SK-N-SH treated with all-trans-retinoic acid at 6 μM for 48 hours (cell line): ENCODE data around the gene PI16.
A peak's percentile ranks its signal among the peaks of the same experiment; 100 is the strongest.

Experiments
- ATAC-seq: fragments of 200-7000 bp; cut with Tn5 transposase; 3 replicates; pipeline ENCODE4 v1.9.1; 2020; ENCODE audit warnings: mild to moderate bottlenecking, moderate library complexity
- ARNTL ChIP-seq: fragments of 450-650 bp; formaldehyde crosslinking; IDR thresholded peaks from 2 replicates; pipeline ENCODE4 v1.5.0; 2020; ENCODE audit warnings: low read depth, mild to moderate bottlenecking, moderate library complexity, borderline replicate concordance
- BACH2 ChIP-seq: fragments of 250-450 bp; sonication (Bioruptor Pico); IDR thresholded peaks from 2 replicates; pipeline ENCODE4 v1.9.0; 2021; ENCODE audit warnings: mild to moderate bottlenecking, borderline replicate concordance
- CSDC2 ChIP-seq: fragments of 250-450 bp; sonication (Bioruptor Pico); IDR thresholded peaks from 2 replicates; pipeline ENCODE4 v1.5.0; 2020; ENCODE audit warnings: mild to moderate bottlenecking, moderate library complexity
- ESRRG ChIP-seq: fragments of 250-450 bp; sonication (Bioruptor Pico); IDR thresholded peaks from 2 replicates; pipeline ENCODE4 v1.6.1; 2021; ENCODE audit warnings: mild to moderate bottlenecking
- GLIS3 ChIP-seq: fragments of 250-450 bp; sonication (Bioruptor Pico); IDR thresholded peaks from 2 replicates; pipeline ENCODE4 v1.5.0; 2020; ENCODE audit warnings: mild to moderate bottlenecking, moderate library complexity
- OSR1 ChIP-seq: fragments of 250-450 bp; sonication (Bioruptor Pico); IDR thresholded peaks from 2 replicates; pipeline ENCODE4 v1.8.0; 2022; ENCODE audit warnings: moderate library complexity, mild to moderate bottlenecking, inconsistent platforms
- RARB ChIP-seq: fragments of 250-450 bp; sonication (Bioruptor Pico); IDR thresholded peaks from 2 replicates; pipeline ENCODE4 v1.8.0; 2021; ENCODE audit warnings: mild to moderate bottlenecking, moderate library complexity
- TCF4 ChIP-seq: fragments of 250-450 bp; sonication (Bioruptor Pico); IDR thresholded peaks from 2 replicates; pipeline ENCODE4 v1.8.0; 2021; ENCODE audit warnings: mild to moderate bottlenecking, moderate library complexity, borderline replicate concordance
- TOX ChIP-seq: fragments of 250-450 bp; sonication (Bioruptor Pico); IDR thresholded peaks from 2 replicates; pipeline ENCODE4 v1.8.0; 2021; ENCODE audit warnings: mild to moderate bottlenecking, moderate library complexity, borderline replicate concordance
- ZFP3 ChIP-seq: fragments of 250-450 bp; sonication (Bioruptor Pico); IDR thresholded peaks from 2 replicates; pipeline ENCODE4 v1.5.0; 2020; ENCODE audit warnings: mild to moderate bottlenecking, moderate library complexity
- ZFP30 ChIP-seq: fragments of 450-650 bp; formaldehyde crosslinking; IDR thresholded peaks from 2 replicates; pipeline ENCODE4 v1.5.0; 2022; ENCODE audit warnings: mild to moderate bottlenecking, moderate library complexity
- ZNF565 ChIP-seq: fragments of 450-650 bp; formaldehyde crosslinking; conservative IDR thresholded peaks from 2 replicates; pipeline ENCODE4 v1.5.0; 2020; ENCODE audit warnings: low read depth, mild to moderate bottlenecking, moderate library complexity
- TF ChIP-seq, protein P1 (sequence below): fragments of 250-450 bp; sonication (Bioruptor Pico); IDR thresholded peaks from 2 replicates; pipeline ENCODE4 v1.8.0; 2021; ENCODE audit warnings: low read depth, mild to moderate bottlenecking, moderate library complexity, borderline replicate concordance
- TF ChIP-seq, protein P2 (sequence below): fragments of 250-450 bp; sonication (Bioruptor Pico); IDR thresholded peaks from 2 replicates; pipeline ENCODE4 v1.5.1; 2020; ENCODE audit warnings: low read depth, mild to moderate bottlenecking, moderate library complexity
- TF ChIP-seq, protein P3 (sequence below): fragments of 250-450 bp; sonication (Bioruptor Pico); IDR thresholded peaks from 2 replicates; pipeline ENCODE4 v1.8.0; 2020; ENCODE audit warnings: mild to moderate bottlenecking, moderate library complexity, borderline replicate concordance
- TF ChIP-seq, protein P4 (sequence below): fragments of 250-450 bp; sonication (Bioruptor Pico); IDR thresholded peaks from 2 replicates; pipeline ENCODE4 v1.5.0; 2020; ENCODE audit warnings: mild to moderate bottlenecking, moderate library complexity

The PI16 gene

DNA sequence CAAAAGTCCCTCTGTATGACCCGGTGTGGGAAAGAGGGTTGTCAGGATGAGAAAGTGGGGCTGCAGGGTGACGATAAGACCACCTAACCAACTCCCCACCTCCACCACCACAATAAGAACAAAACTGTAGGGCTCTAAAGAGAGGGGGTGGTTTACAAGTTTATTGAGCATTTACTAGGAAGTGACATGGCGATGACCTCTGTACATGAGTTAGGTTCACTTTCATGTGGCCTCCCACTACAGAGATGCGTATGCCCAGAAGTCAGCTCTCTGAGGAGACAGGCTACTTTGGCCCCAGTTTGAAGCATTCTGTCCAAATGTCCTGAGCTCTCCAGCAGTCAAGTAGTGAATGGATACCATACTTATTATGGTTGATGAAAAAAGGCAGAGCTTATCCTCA, 28.7 kb upstream of the PI16 start:
- no peak for ATAC-seq
- no peak for TF ChIP-seq RARB
- TF ChIP-seq ZFP30 (CRISPR knock-in tag), result no peak
- no peak for TF ChIP-seq BACH2 (CRISPR knock-in tag)
- TF ChIP-seq, protein P1, sequence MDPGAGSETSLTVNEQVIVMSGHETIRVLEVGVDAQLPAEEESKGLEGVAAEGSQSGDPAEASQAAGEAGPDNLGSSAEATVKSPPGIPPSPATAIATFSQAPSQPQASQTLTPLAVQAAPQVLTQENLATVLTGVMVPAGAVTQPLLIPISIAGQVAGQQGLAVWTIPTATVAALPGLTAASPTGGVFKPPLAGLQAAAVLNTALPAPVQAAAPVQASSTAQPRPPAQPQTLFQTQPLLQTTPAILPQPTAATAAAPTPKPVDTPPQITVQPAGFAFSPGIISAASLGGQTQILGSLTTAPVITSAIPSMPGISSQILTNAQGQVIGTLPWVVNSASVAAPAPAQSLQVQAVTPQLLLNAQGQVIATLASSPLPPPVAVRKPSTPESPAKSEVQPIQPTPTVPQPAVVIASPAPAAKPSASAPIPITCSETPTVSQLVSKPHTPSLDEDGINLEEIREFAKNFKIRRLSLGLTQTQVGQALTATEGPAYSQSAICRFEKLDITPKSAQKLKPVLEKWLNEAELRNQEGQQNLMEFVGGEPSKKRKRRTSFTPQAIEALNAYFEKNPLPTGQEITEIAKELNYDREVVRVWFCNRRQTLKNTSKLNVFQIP (CRISPR knock-in tag), result no peak

DNA sequence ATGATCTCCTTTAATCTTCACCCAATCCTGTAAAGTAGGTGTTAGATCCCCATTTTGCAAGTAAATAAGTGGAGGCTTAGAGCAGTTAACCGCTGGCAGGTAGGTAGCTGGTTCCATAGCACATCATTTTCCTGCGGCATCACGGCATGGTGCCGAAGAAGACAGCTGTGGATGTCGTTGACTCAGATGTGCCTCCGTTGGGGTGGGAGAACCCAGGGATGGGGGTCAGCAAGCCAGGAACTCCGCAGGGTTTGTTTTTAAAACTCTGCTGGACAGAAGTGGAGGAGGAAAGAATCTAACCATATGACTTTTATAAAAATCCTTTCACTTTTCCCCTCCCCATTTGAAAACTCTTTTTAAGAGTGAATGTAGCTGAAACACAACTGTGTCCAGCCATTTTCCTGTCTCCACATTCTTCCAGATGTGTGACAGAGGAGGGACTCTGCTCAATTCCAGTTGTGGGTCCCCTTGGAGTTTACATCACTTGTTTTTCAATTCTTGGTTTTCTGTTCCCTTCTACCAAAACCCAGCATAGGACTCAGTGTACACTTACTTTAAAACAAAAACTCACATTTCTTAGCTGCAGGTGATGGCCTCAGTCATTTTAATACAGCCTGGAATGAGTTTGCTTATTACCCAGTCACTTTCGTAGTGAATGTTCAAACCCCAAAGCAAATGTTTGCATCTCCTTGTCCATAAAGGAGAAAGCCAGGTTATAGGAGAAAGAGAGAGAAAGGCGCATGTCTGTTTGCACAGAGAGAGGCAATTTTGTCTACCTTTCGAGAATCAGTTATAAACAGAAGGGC, 27.6 kb upstream of the PI16 start:
- ATAC-seq, result no peak

DNA sequence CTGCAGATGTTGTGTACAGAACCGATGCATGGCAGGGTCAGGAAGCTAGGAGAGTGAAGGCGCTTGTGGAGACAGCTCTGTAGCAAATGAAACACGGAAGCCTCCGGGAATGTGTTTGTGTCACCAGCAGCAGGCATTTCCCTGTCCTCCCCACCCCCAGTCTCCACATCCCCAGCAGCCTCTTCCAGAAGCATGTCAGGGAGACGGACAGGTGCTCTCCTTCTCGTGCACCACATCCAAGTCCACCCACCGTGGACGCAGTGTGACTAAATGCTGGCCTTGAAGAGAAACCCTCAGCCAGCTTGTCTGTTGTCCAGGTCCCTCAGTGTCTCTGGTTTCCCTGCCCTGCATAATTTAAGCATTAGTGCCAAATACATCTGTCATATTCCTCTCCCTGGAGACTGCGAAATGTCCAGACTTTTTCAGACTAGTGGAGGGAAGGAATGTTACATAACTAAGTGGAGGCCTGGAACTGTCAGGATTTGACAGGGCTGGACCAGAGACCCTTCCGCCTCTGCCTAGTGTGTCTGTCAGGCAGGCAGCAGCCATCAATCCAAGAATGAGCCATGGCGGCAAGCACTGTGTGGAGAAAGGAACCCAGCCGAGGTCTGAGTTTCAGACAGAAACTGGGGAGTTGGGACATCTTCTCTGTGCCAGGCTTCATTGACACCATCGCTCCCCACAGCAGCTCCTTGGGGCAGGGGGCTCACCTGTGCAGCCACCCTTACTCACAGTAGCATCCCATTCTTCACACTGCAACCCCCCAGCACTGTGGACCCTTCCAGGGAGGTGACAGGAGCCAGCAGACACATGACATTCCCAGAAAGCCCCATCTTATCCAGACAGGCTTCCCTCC, 26.6 kb upstream of the PI16 start:
- TF ChIP-seq ZNF565 (CRISPR knock-in tag) (no peak), BACH2 (CRISPR knock-in tag) (no peak), TCF4 (CRISPR knock-in tag) (no peak), ARNTL (CRISPR knock-in tag) (no peak), OSR1 (CRISPR knock-in tag) (no peak), TOX (CRISPR knock-in tag) (no peak), RARB (no peak), ESRRG (CRISPR knock-in tag) (no peak)
- TF ChIP-seq, protein P2, sequence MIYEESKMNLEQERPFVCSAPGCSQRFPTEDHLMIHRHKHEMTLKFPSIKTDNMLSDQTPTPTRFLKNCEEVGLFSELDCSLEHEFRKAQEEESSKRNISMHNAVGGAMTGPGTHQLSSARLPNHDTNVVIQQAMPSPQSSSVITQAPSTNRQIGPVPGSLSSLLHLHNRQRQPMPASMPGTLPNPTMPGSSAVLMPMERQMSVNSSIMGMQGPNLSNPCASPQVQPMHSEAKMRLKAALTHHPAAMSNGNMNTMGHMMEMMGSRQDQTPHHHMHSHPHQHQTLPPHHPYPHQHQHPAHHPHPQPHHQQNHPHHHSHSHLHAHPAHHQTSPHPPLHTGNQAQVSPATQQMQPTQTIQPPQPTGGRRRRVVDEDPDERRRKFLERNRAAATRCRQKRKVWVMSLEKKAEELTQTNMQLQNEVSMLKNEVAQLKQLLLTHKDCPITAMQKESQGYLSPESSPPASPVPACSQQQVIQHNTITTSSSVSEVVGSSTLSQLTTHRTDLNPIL, result no peak
- TF ChIP-seq, protein P1 (CRISPR knock-in tag), result no peak
- peak; percentile 50 for ATAC-seq

More for the DNA sequence above, 27.6 kb upstream of the PI16 start:
- TF ChIP-seq ZFP3 (CRISPR knock-in tag) (no peak), TCF4 (CRISPR knock-in tag) (no peak), ZFP30 (CRISPR knock-in tag) (no peak), BACH2 (CRISPR knock-in tag) (no peak), RARB (no peak), CSDC2 (CRISPR knock-in tag) (no peak), GLIS3 (CRISPR knock-in tag) (no peak)
- TF ChIP-seq, protein P3, sequence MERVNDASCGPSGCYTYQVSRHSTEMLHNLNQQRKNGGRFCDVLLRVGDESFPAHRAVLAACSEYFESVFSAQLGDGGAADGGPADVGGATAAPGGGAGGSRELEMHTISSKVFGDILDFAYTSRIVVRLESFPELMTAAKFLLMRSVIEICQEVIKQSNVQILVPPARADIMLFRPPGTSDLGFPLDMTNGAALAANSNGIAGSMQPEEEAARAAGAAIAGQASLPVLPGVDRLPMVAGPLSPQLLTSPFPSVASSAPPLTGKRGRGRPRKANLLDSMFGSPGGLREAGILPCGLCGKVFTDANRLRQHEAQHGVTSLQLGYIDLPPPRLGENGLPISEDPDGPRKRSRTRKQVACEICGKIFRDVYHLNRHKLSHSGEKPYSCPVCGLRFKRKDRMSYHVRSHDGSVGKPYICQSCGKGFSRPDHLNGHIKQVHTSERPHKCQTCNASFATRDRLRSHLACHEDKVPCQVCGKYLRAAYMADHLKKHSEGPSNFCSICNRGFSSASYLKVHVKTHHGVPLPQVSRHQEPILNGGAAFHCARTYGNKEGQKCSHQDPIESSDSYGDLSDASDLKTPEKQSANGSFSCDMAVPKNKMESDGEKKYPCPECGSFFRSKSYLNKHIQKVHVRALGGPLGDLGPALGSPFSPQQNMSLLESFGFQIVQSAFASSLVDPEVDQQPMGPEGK (CRISPR knock-in tag), result no peak

DNA sequence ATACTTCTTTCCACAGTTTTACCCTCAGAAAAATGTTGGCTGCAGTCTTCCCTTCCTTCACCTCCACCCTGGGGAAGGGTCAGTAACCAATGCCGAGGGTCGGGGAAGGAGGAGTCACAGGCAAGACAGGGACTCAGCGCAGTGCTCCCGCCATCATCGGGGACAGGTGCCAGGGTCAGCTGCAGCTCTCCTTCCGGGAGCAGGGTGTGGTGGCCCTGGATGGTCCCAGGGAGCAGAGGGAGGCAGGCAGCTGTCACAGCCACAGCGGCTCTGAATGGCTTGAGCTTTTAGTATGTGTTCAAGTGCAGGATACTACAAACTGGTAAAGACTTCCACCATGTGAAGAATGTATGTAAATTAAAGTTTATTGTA, 26.0 kb upstream of the PI16 start:
- no peak for TF ChIP-seq ZFP3 (CRISPR knock-in tag)
- TF ChIP-seq, protein P2, result no peak
- no peak for TF ChIP-seq TOX (CRISPR knock-in tag)
- TF ChIP-seq OSR1 (CRISPR knock-in tag), result no peak
- TF ChIP-seq, protein P4, sequence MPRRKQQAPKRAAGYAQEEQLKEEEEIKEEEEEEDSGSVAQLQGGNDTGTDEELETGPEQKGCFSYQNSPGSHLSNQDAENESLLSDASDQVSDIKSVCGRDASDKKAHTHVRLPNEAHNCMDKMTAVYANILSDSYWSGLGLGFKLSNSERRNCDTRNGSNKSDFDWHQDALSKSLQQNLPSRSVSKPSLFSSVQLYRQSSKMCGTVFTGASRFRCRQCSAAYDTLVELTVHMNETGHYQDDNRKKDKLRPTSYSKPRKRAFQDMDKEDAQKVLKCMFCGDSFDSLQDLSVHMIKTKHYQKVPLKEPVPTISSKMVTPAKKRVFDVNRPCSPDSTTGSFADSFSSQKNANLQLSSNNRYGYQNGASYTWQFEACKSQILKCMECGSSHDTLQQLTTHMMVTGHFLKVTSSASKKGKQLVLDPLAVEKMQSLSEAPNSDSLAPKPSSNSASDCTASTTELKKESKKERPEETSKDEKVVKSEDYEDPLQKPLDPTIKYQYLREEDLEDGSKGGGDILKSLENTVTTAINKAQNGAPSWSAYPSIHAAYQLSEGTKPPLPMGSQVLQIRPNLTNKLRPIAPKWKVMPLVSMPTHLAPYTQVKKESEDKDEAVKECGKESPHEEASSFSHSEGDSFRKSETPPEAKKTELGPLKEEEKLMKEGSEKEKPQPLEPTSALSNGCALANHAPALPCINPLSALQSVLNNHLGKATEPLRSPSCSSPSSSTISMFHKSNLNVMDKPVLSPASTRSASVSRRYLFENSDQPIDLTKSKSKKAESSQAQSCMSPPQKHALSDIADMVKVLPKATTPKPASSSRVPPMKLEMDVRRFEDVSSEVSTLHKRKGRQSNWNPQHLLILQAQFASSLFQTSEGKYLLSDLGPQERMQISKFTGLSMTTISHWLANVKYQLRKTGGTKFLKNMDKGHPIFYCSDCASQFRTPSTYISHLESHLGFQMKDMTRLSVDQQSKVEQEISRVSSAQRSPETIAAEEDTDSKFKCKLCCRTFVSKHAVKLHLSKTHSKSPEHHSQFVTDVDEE (CRISPR knock-in tag), result no peak
- TF ChIP-seq, all 23 proteins: peak for 0
- ATAC-seq, result no peak
